Activated CD4-positive, CD25-positive, alpha-beta regulatory T cell treated with anti-CD3 and anti-CD28 coated beads, Interleukin-2, amount 50 U/mL, for 16 hours (primary cell): ENCODE data around the gene SPSB3.
"Not testable (repeated sequence)": the region's sequence is repeated elsewhere in the genome, so short reads cannot be mapped to it uniquely, and the experiment has no call there.

Experiments used
- DNase-seq: peaks from one replicate; pipeline ENCODE4 v3.0.0-alpha.2; 2020; ENCODE audit warnings: low read depth, low spot score

SPSB3 gene

DNA sequence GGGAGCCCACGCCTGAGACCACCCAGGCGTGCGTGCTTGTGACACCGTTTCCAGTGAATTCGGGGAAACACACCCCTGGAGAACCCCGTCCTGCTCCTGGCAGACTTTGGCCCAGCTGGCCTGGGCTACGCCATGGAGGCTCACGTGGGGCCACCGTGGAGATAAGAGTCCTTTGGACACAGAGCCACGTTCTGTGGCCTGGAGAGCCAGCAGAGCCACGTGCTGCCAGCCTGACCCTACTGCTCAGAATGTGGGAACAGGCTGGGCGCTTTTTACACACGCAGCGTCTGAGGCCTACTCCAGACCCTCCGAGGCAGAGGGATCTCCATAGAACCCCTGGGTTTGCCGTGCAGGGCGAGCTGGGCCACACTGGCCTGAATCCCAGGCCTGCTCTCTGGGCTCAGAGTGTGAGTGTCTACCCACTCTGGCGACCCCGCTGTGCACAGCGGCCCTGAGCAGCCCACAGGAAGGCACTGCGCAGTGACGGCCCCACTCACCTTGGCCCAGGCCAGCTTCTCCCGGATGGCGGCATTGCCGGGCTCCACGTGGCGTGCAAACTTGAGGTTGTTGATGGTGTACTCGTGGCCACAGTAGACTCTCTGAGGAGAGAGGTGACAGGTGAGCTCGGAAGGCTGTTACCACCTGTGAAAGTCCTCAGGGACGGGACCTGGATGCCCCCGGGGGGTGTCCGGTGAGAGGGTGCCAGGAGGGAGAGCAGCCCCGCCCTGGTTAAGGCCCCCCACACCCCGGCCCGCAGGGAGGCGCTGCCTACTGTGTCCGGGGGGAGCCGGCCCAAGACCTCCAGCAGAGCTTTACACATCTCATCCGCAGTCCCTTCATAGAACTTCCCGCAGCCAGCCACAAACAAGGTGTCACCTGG lies 34.3 kb upstream of the SPSB3 start:
- DNase-seq = no peak

DNA sequence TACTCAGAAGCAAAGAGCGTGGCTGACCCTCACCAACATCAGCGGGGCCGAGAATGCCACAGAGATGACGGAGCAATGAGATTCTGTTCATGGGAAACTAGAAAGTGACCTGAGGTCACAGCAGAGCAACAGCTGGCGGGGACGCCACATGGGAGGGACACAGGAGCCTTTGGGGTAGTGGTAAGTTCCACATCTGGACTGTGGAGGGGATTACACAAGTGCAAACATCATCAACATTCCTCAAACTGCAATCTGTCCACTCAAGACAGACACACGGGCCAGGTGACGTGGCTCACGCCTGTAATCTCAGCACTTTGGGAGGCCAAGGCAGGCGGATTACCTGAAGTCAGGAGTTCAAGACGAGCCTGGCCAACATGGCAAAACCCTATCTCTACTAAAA lies 33.1 kb upstream of the SPSB3 start:
- no peak for DNase-seq

DNA sequence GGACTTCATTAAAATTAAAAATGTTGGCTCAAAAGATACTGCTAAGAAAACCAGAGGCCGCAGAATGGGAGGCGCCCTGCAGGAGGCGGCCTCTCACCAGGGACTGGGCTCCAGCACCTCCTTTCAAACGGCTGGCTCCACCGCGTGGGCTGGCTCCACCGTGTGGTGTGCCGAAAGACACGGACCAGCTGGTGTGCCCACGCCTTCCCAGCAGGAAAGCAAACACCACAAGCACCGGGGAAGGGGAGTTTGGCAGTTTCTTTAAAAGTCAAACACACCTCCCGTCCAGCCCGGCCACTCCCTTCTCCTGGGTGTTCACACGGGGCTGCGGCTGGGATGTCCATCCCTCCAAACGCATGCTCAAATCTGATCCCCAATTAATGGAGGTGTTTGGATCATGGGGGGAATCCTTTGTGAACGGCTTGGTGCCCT lies 30.4 kb upstream of the SPSB3 start:
- no peak for DNase-seq

DNA sequence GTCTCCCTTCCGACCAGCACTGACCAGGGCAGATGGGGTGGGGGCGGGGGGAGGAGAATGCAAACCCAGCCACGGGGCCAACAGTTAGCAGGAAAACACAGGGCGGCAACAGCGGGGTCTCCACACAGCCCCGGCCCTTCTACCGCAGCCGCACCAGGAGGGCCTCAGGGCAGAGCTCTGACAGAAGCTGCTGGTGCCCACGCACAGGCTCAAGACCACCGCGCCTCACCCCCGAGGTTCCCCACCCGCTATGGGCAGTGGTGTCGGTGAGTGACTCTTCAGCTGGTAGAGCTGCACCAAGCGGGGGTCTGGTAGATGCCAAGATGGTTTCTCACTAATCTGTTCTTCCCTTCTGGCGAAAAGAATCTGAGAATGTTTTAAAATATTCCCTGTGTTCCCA lies 28.2 kb upstream of the SPSB3 start:
- no peak for DNase-seq

DNA sequence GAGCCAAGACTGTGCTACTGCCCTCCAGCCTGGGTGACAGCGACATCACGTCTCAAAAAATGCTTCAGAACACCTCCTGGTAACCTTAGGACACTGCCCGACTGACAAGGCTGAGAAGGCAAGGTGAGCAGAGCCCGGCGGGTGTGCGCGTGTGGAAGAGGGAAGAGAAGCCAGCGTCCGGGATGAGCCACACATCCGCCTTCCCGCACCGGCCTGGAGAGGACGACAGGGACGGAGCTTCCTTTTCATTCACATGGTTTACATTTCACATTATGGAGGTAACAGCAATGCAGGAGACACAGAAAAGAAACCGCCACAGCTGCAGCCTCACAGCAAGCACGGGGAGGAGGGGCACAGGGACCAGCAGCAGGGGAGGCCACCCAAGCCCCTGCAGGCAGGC lies 27.7 kb upstream of the SPSB3 start:
- no peak for DNase-seq

DNA sequence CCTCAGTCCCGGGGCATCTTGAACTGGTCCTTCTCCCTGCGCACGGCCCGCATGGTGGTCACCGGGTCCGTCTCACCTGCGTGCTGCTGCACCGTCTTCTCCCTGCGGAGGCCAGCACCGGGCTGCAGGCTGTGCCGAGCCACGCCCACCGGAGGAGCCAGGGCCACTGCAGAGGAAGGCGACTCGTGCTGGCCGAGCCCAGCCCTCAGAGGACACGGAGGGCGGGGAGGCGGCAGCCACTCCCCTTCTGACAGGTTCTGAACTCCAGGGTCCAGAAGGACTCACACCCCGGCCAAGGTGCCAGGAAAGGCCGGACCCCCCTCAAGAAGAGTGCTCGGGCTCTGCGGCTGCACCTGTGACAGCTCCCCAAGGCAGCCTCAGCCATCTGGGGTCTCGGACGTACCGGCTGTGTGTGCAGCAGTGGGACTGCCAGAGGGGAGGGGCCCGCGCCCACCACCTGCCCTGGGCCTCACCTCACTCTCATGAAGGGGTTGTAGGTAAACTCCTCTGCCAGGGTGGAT lies 27.0 kb upstream of the SPSB3 start:
- no peak for DNase-seq

DNA sequence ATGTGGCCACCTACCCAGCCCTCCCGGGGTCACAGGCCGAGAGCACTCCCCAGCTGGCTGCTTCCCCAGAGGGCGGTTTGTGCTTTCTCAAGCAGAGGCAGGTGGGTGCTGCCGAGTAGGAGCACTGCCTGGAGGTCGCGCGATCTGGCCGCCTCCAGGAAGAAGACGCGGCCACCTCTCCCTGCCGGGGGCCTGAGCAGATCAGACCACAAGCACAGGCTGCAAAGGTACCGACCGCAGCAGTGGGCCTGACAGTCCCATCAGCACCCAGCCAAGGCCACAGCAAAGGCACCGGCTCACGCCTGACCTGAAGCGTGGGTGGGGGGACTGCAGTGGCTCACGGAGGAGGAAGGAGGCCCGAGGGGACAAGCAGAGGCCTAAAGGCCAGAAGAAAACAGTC lies 26.3 kb upstream of the SPSB3 start:
- DNase-seq = no peak

DNA sequence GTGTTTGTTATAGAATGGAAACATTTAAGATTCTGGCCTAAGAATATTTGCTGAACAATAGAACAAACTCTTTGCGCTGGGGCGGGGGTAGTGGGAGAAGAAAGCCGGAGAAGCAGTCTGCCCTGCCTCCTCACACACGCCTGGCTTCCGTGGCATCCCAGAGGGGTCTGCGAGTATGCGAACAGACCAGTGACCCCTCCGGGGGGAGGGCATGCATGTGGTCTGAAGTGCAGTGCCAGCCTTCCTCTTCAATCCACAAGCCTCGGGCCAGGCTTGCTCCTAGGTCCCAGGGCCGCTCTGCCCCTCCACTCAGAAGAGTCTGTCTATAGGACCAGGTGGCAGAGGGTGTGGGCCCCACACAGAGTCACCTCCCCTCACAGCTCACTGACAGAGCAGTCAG lies 25.3 kb upstream of the SPSB3 start:
- no peak for DNase-seq

DNA sequence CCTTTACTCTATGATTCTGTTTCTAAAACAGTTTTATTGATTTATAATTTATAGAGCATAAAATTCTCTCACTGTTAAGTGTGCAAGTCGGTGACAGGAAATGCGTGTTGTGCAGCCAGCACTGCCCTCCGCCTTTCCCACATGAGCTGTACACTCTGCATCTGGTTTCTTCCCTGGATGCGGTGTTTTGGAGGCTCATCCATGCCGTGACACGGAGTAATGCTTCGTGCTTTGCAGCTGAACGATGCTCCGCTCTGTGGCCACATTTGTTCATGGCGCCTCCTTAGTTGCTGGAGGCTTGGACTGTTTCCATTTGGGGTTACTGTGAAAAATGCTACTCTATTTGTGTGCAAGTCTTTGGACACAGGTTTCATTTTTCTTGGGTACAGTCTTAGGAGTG lies 18.3 kb upstream of the SPSB3 start:
- DNase-seq = no peak

DNA sequence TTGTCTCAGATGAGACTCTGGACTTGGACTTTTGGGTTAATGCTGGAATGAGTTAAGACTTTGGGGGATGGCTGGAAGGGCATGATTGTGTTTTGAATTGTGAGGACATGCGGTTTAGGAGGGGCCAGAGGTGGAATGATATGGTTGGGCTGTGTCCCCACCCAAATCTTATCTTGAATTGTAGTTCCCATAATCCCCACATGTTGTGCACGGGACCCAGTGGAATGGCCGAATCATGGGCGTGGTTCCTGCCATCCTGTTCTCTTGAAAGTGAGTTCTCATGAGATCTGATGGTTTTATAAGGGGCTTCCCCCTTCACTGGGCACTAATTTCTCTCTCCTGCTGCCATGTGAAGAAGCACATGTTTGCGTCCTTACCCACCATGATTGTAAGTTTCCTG lies 16.9 kb upstream of the SPSB3 start:
- not testable (repeated sequence) for DNase-seq

DNA sequence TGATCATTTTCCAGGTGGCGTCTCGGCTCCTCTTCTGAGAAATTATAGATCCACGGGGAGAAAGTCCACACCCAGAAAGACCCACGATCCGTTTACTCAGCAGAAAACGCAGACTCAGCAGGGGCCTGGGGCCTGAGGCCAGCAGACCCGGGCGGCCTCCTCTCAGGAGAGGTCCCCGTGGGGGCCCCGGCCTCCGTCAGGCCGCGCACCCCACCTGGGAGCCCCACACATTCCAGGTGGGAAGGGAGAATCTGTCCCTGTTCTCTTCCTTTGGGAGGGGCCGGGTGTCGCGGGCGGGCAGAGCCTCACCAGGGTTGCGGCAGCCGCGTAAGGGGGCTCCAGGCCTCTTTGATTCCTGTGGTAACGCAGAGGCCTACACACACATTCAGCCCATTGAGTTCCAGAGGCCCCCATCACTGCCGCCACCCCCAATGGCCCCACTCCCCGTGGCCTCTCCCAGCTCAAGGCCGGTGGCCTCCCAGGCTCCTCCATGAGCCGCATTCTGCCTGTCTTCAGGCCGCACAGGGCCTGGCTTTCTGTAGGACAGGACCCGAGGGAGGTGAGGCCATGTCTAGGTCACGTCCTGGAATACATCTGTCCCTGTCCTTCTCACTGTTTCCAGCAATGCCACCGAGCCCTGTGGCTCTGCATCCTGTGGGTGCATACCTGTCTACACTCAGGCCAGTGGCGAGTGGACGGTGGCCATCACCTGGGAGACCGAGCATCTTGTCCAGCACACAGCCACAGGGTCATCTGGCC lies 12.7 kb upstream of the SPSB3 start:
- no peak for DNase-seq

DNA sequence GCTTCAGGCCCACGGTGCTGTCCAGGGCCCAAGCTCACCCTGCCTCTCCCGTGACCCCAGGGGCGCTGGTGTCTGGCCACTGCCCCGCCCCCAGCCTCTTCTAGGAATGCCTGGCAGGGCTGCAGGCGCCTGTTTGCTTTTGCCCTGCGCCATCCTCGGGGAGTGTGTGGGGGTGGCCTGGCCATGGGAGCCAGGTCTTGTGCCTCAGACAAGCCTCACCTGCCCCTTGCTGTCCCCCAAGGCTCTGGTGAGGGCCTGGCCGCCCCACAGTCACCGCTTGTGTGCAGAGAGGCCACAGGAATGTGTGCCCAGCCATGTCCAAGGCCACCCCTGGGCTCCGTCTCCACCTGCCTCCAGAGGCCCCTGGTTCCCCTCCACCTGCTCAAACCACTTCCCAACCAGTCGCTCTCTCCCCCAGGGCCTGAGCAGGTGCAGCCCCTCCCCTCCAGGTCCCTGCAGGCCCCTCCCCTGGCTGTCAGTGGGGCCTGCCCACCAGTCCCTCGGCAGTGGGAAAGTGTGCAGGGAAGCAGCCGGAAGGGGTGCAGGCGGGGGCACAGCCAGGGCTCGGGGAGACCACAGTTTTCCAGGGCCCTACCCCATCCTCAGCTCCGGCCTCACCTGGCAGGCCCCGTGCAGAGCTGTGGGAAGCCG lies 12.0 kb upstream of the SPSB3 start:
- DNase-seq = no peak

DNA sequence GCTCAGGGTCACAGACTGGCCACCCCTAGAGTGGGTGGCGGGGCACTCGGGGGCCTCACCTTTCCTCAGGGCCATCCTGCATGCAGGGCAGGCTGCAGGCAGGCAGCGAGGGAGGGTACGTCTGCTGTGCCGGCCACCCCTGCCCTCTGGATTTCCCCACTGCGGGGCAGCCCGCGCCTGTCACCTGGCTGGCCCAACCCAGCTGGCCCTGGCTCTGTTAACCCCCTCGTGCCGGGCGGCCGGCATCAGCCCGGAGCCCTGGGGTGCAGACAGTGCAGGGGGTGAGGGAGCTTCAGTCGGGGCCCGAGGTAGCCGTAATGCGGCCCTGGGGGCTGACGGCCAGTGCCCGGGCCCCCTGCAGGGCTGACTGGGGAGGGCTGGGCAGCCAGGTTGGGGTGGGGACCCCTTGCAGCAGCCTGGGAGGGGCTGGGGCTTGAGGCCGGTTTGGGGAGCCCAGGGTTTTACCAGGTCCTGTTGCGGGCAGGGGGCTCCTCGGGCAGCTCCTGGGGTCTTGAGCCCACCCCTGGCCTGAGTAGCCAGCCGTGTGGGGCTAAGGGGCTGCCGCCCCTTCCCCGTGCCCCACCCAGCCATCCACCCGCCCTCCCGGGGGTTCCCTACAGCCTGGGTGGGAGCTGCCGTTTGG lies 11.3 kb upstream of the SPSB3 start, which contains the start of gene IGFALS:
Gene IGFALS (minus strand): TSS at position 128 of the 643 bp plus-strand sequence. CDS start 53 bp downstream, at position 75.
- DNase-seq = no peak

DNA sequence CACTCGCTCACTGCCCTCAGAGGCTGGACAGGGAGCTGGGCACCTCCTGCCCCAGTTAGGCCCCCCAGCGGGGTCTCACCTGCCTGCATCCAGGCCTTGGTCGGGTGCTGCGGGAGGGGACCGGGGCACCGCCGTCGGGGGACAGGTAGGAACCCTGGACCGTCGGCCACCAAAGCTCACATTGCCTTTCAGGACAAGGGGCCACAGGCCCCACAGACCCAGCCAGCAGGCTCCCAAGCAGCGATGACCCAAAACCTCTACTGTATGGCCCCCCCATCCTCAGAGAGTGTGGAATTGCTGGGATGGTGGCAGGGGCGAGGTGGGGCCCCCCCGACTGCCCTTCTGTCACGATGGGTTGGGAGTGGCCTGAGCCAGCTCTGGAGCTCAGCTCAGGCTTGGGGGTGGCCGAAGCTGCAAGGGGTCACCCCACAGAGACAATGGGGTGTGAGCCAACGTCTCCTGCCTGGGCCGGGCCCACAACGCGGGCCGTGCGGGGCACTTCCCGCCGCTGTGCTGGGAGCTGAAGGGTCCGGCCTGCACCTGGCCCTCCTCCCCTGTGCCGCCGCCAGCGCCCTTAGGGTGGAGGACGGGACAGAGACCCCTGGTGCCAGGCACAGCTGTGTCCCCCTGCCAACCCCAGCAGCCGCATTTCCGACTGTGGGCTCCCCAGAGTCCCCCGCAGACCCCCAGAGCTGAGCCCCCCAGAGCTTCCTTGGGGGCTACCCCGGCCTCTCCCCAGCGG lies 10.6 kb upstream of the SPSB3 start:
- DNase-seq = no peak

DNA sequence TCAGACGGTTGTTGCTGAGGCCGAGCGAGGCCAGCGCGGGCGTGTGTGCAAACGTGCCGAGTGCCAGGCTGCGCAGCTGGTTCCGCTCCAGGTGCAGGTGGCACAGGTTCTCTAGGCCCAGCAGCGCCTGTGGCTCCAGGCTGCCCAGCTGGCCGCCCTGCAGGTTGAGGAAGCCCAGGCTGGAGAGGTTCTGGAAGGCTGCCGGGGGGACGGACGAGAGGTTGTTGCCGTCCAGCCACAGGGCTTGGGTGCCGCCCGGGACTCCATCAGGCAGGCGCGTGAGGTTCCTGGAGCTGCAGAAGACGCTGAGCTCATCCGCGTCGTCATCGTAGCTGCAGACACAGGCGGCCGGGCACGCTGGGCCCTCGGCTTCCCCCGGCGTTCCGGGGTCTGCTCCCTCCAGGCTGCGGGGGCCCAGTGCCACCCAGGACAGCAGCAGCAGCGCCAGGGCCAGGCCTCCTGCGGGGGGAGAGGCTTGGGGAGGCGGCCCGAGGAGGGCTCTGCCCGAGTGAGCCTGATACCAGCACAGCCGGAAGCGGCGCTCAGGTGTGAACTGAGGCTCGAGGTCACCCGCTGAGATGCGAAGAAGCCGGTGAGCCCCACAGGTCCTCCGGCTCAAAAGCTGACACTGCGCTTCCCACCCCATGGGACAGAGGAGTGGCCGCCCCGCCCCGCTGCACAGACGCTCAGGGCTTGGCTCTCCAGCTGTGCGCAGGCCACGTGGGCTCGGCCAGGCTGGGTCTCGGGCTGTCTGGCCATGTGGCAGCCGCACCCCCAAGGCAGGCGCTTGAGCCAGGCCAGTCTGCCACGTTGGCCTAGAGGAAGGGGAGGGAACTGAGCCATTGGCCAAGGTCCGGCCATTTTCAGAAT lies 9.8 kb upstream of the SPSB3 start:
- no peak for DNase-seq

DNA sequence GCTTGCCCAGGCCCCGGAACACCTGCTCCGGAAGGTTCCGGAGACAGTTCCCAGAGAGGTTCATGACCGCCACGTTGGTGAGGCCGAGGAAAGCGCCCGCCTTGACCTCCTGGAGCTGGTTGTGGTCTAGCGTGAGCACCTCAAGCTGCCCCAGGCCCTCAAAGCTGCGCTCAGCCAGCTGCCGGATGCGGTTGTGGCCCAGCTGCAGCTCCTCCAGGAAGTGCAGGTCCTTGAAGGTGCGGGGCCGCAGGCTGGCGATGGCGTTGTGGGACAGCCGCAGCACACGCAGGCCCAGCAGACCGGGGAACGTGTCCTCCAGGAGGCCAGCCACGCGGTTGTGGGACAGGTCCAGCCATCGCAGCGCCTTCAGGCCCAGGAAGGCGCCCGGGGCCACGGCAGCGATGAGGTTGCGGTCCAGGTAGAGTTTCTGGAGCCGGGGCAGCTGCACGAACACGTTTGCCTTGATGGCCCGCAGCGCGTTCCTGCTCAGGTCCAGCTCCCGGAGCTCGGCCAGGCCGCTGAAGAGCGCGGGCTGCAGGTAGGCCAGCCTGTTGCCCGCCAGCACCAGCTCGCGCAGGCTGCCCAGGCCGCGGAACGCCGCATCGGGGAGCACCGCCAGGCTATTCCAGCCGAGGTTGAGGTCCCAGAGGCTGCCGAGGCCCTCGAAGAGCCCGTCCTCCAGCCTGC lies 9.0 kb upstream of the SPSB3 start:
- DNase-seq = no peak

DNA sequence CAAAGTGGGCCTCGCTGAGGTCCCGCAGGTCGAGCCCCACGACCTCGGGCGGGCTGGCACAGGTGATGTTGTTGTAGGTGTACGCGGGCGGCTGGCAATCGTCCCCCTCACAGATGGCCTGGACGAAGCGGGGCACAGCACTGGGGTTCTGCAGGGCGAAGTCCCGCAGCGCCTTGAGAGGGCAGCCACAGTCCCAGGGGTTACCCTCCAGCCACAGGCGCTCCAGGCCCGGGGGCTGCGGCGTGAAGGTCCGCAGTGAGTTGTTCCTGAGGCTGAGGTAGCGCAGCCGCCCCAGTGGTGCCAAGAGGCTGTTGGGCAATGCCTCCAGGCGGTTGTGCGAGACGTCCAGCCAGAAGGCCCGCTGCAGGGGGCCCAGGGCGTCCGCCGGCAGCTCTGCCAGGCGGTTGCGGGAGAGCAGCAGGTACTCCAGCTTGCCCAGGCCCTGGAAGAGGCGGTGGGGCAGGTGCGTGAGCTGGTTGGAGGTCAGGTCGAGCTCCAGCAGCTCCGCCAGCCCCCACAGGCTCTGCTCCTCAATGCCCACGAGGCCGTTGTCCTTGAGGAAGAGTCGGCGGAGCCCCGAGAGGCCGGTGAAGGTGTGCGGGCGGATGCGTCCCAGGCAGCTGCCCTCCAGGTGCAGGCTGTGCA lies 8.4 kb upstream of the SPSB3 start:
- no peak for DNase-seq

DNA sequence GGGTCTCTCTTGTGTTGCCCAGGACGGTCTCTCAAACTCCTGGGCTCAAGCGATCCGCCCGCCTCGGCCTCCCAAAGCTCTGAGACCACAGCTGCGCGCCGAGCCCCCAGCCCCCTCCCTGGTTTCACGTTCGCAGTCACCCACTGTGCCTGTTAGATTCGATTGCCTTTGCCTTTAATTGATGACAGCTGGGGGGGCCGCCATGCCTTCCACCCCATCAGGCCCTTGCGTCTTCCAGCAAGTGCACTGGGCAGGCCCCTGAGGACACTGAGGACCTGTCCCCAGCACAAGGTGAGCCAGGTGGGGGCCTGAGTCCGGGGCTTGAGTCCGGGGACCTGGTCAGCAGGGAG lies 7.9 kb upstream of the SPSB3 start:
- no peak for DNase-seq

DNA sequence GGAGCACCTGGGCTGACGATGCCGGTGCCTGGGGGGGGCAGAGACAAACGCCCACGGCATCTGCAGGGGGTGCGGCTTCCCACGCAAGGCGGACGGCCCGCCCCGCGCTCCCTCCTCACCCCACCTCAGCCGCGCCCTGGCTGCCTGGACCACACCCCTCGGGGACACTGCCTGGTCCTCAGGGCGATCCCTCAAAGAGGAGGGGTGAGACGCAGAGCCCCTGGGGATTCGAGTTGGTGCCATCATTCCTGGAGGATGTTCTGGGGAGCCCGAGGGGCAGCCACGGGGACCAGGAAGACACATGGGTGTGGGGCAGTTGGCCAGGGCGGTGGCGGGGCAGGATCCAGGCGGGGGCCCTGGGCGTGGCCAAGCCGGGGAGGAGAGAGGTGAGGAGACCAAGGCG lies 7.3 kb upstream of the SPSB3 start:
- DNase-seq = no peak
